Renal pelvis (tissue), 4 donors: Measurements from ENCODE around the gene KLK15. TPM values are rescaled to one million over a fixed set of nuclear protein-coding genes. Genes with fewer than 3 reads are reported as not detected.
"Not testable (repeated sequence)": the region's sequence is repeated elsewhere in the genome, so short reads cannot be mapped to it uniquely, and the experiment has no call there.

Experiments used
- DNase-seq: peaks from one replicate; pipeline ENCODE4 v3.0.0-alpha.2; 2013
- polyA plus RNA-seq, 3 donors: library from polyadenylated mRNA; unstranded; fragments of 120-200 nt; gene quantifications; one replicate each; pipeline ENCODE4 v1.2.1, GENCODE V29; 2013; ENCODE audit not compliant: insufficient read length in 3 of 3

Gene KLK15
- polyA plus RNA-seq, 3 donors, result not detected

GRCh38 chr19:50820549-50821247 is 12.7 kb downstream of the KLK15 start:
- no peak for DNase-seq

GRCh38 chr19:50820086-50820485 is 13.3 kb downstream of the KLK15 start:
- no peak for DNase-seq

GRCh38 chr19:50819636-50820035 is 13.7 kb downstream of the KLK15 start:
- no peak for DNase-seq

GRCh38 chr19:50818859-50819472 is 14.4 kb downstream of the KLK15 start:
- no peak for DNase-seq

GRCh38 chr19:50817941-50818858 is 15.2 kb downstream of the KLK15 start:
- DNase-seq, result no peak

- no peak for DNase-seq
Observed at GRCh38 chr19:50815439-50815838, 17.9 kb downstream of the KLK15 start.

GRCh38 chr19:50814883-50815282 is 18.5 kb downstream of the KLK15 start:
- DNase-seq, result no peak

- no peak for DNase-seq
Observed at GRCh38 chr19:50812474-50812873, 20.9 kb downstream of the KLK15 start.

- DNase-seq, result not testable (repeated sequence)
Observed at GRCh38 chr19:50811622-50812238, 21.6 kb downstream of the KLK15 start.

GRCh38 chr19:50808856-50809255 is 24.5 kb downstream of the KLK15 start:
- no peak for DNase-seq

GRCh38 chr19:50804420-50805272 is 28.7 kb downstream of the KLK15 start:
- peak; percentile 100 for DNase-seq

- DNase-seq, result no peak
Observed at GRCh38 chr19:50803633-50804419, 29.5 kb downstream of the KLK15 start.

GRCh38 chr19:50801107-50801506 is 32.3 kb downstream of the KLK15 start:
- no peak for DNase-seq

GRCh38 chr19:50799547-50799851 is 33.9 kb downstream of the KLK15 start:
- DNase-seq, result no peak

GRCh38 chr19:50798659-50799546 is 34.5 kb downstream of the KLK15 start:
- no peak for DNase-seq

GRCh38 chr19:50797781-50798658 is 35.4 kb downstream of the KLK15 start:
- DNase-seq, result no peak

GRCh38 chr19:50797429-50797780 is 36.0 kb downstream of the KLK15 start:
- DNase-seq, result no peak

GRCh38 chr19:50796634-50797428 is 36.5 kb downstream of the KLK15 start:
- DNase-seq, result no peak
